Measurements from ENCODE around the gene EMX2. TPM values are rescaled to one million over a fixed set of nuclear protein-coding genes. Genes with fewer than 3 reads are reported as not detected.

EMX2 gene
- total RNA-seq, 1 donor from 2014 or later: 6.1 TPM

GRCh38 chr10:117509573-117509972, 33.0 kb upstream of the EMX2 start:
- H3K4me3 ChIP-seq (ENCODE audit: low read depth, low read length): no peak overlapping the region
- TF ChIP-seq CTCF (IDR thresholded peaks at IDR 0.05; ENCODE audit: insufficient read depth, low read length, poor library complexity, severe bottlenecking): no peak
- no peaks in the 10 kb centered on the region for H3K36me3 ChIP-seq (ENCODE audit: control insufficient read depth, insufficient read depth, low read length)
- no peaks in the 10 kb centered on the region for H3K27me3 ChIP-seq (ENCODE audit: control insufficient read depth, insufficient read depth, low read length)
- DNase-seq (ENCODE audit: low read depth): no peak

- no peak for DNase-seq (ENCODE audit: low read depth)
- no peak for TF ChIP-seq CTCF (IDR thresholded peaks at IDR 0.05; ENCODE audit: insufficient read depth, low read length, poor library complexity, severe bottlenecking)
- Histone ChIP-seq H3K36me3 (ENCODE audit: control insufficient read depth, insufficient read depth, low read length) (no peaks in the 10 kb centered on the region), H3K4me3 (ENCODE audit: low read depth, low read length) (no peak overlapping the region), H3K27me3 (ENCODE audit: control insufficient read depth, insufficient read depth, low read length) (no peaks in the 10 kb centered on the region)
These were observed 30.8 kb upstream of the EMX2 start for GRCh38 chr10:117511601-117512390.

GRCh38 chr10:117514971-117515370, 27.6 kb upstream of the EMX2 start:
- TF ChIP-seq CTCF (IDR thresholded peaks at IDR 0.05; ENCODE audit: insufficient read depth, low read length, poor library complexity, severe bottlenecking): no peak
- no peak for DNase-seq (ENCODE audit: low read depth)
- Histone ChIP-seq H3K36me3 (ENCODE audit: control insufficient read depth, insufficient read depth, low read length) (no peaks in the 10 kb centered on the region), H3K27me3 (ENCODE audit: control insufficient read depth, insufficient read depth, low read length) (no peaks in the 10 kb centered on the region), H3K4me3 (ENCODE audit: low read depth, low read length) (no peak overlapping the region)

GRCh38 chr10:117516681-117517080, 25.9 kb upstream of the EMX2 start:
- TF ChIP-seq CTCF (IDR thresholded peaks at IDR 0.05; ENCODE audit: insufficient read depth, low read length, poor library complexity, severe bottlenecking): no peak
- H3K4me3 ChIP-seq (ENCODE audit: low read depth, low read length): no peak overlapping the region
- no peak for DNase-seq (ENCODE audit: low read depth)
- no peaks in the 10 kb centered on the region for H3K36me3 ChIP-seq (ENCODE audit: control insufficient read depth, insufficient read depth, low read length)
- no peaks in the 10 kb centered on the region for H3K27me3 ChIP-seq (ENCODE audit: control insufficient read depth, insufficient read depth, low read length)

GRCh38 chr10:117518246-117518645, 24.3 kb upstream of the EMX2 start:
- TF ChIP-seq CTCF (IDR thresholded peaks at IDR 0.05; ENCODE audit: insufficient read depth, low read length, poor library complexity, severe bottlenecking): no peak
- H3K36me3 ChIP-seq (ENCODE audit: control insufficient read depth, insufficient read depth, low read length): no peaks in the 10 kb centered on the region
- no peak for DNase-seq (ENCODE audit: low read depth)
- H3K4me3 ChIP-seq (ENCODE audit: low read depth, low read length): no peak overlapping the region
- no peaks in the 10 kb centered on the region for H3K27me3 ChIP-seq (ENCODE audit: control insufficient read depth, insufficient read depth, low read length)

GRCh38 chr10:117519286-117519685, 23.3 kb upstream of the EMX2 start:
- H3K36me3 ChIP-seq (ENCODE audit: control insufficient read depth, insufficient read depth, low read length): no peaks in the 10 kb centered on the region
- no peak for TF ChIP-seq CTCF (IDR thresholded peaks at IDR 0.05; ENCODE audit: insufficient read depth, low read length, poor library complexity, severe bottlenecking)
- no peaks in the 10 kb centered on the region for H3K27me3 ChIP-seq (ENCODE audit: control insufficient read depth, insufficient read depth, low read length)
- no peak overlapping the region for H3K4me3 ChIP-seq (ENCODE audit: low read depth, low read length)
- DNase-seq (ENCODE audit: low read depth): no peak
